Stimulated activated memory B cell treated with anti-CD40 and anti-IgM and Interleukin-4, amounts not matched to agents 10 μg/mL and 1 μg/mL and 100 μg/mL, for 72 hours (primary cell): ENCODE results near the gene IL6ST.
"Not testable (repeated sequence)": the region's sequence is repeated elsewhere in the genome, so short reads cannot be mapped to it uniquely, and the experiment has no call there.

Source experiments
- ATAC-seq: fragments of 150-1000 bp; cut with Tn5 transposase; 2 replicates; pipeline ENCODE4 v1.10.0; 2021
- H3K27ac Mint-ChIP-seq: one replicate; pipeline ENCODE4 v1.8.0; 2022; ENCODE audit warnings: mild to moderate bottlenecking, mixed read lengths
- H3K27me3 Mint-ChIP-seq: one replicate; pipeline ENCODE4 v1.8.0; 2022; ENCODE audit warnings: mixed read lengths
- H3K36me3 Mint-ChIP-seq: one replicate; pipeline ENCODE4 v1.8.0; 2022; ENCODE audit warnings: mixed read lengths
- H3K4me1 Mint-ChIP-seq: one replicate; pipeline ENCODE4 v1.8.0; 2022; ENCODE audit warnings: mixed read lengths
- H3K4me3 Mint-ChIP-seq: one replicate; pipeline ENCODE4 v1.8.0; 2022; ENCODE audit warnings: mild to moderate bottlenecking, moderate library complexity, mixed read lengths
- H3K9me3 Mint-ChIP-seq: one replicate; pipeline ENCODE4 v1.8.0; 2022; ENCODE audit warnings: mixed read lengths

Gene IL6ST

DNA sequence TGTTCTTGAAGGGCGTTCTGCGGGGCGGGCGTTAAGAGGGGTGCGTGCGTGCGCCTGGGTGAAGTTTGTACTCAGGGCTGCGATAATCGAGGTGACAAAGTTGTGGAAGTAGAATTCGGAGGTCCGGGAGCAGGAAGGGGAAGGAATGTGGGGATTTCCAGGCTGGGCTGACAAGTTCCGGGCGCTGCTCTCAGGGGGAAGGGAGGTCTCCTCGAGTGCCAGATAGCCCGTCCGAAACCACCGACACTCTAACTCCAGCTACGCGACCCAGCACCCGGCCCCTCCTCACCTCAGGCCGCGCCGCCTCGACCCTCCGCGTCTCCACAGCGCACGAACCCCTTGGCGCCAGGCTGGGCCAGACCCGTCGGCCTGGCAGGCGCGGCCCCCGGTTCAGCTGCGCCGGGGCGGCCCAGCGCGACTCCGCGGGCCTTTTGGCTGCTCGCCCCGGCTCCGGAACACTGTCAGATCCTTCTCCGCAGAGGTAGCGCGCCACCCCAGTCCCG, at the start of gene IL6ST:
TSS of gene IL6ST (minus strand) at position 469 of the 503 bp plus-strand sequence. CDS start 18,685 bp downstream, outside the sequence.
- peaks cover 40% of the 10 kb centered on the region for H3K4me1 Mint-ChIP-seq
- H3K4me3 Mint-ChIP-seq: peak within 1 kb of the TSS; percentile 95
- H3K27ac Mint-ChIP-seq: peak within 1 kb of the TSS; percentile 82
- H3K9me3 Mint-ChIP-seq: peaks cover 4% of the 10 kb centered on the region
- no peaks in the 10 kb centered on the region for H3K27me3 Mint-ChIP-seq
- peaks cover 6% of the 10 kb centered on the region for H3K36me3 Mint-ChIP-seq
- no peak for ATAC-seq

DNA sequence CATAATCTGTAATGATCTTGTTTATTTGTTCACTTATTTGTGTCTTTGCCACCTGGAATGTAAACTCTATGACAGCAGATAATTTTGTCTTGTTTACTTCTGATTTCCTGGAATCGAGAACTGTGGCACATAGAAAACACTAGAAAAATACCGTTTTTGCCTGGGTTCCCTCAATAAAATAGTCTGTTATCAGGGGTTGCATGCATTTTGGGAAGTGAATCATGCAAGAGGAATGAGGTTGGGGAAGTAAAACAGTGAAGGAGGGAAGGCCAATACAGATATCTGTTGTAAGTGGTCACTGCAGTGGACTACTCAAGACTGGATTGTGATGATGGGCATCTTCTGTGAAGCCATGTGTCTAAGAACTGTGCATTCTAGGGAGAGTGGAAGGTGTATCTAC, 45.2 kb upstream of the IL6ST start:
- no peak overlapping the region for H3K4me3 Mint-ChIP-seq
- peaks cover 23% of the 10 kb centered on the region for H3K27me3 Mint-ChIP-seq
- no peaks in the 10 kb centered on the region for H3K4me1 Mint-ChIP-seq

GRCh38 chr5:56038206-56038605, 43.4 kb upstream of the IL6ST start:
- not testable (repeated sequence) for H3K27ac Mint-ChIP-seq, H3K36me3 Mint-ChIP-seq, H3K4me3 Mint-ChIP-seq, H3K4me1 Mint-ChIP-seq, H3K9me3 Mint-ChIP-seq, ATAC-seq
- H3K27me3 Mint-ChIP-seq: peaks cover 14% of the 10 kb centered on the region

More for the DNA sequence above, 45.2 kb upstream of the IL6ST start:
- Mint-ChIP-seq H3K27ac (no peak overlapping the region), H3K9me3 (no peaks in the 10 kb centered on the region), H3K36me3 (no peaks in the 10 kb centered on the region)
- no peak for ATAC-seq

DNA sequence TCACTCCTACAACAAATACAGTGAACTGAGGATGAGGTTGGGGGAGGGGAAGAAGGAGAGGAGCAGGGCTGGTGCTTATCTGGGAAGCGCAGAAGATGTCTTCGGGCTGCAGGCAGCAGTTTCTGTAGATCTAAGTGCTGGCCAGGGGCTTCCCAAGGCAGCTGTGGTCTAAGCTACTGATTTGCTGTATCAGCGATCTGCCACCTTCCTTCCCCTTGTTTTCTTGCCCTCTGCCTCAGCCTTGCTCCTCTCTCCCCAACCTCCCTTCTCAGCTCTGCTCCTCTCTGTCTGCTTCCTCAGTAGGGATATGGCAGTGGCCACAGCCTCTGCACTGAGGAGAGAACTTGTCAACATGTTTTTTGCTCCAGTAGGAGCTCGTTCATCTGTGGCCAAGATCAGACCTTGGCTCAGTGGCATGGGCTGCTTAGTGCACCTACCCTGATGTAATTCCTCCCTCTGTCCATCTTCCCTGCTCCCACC, 42.8 kb upstream of the IL6ST start:
- peaks cover 10% of the 10 kb centered on the region for H3K27me3 Mint-ChIP-seq
- no peaks in the 10 kb centered on the region for H3K36me3 Mint-ChIP-seq
- H3K4me1 Mint-ChIP-seq: no peaks in the 10 kb centered on the region
- H3K27ac Mint-ChIP-seq: no peak overlapping the region
- no peaks in the 10 kb centered on the region for H3K9me3 Mint-ChIP-seq
- H3K4me3 Mint-ChIP-seq: no peak overlapping the region
- ATAC-seq: no peak

DNA sequence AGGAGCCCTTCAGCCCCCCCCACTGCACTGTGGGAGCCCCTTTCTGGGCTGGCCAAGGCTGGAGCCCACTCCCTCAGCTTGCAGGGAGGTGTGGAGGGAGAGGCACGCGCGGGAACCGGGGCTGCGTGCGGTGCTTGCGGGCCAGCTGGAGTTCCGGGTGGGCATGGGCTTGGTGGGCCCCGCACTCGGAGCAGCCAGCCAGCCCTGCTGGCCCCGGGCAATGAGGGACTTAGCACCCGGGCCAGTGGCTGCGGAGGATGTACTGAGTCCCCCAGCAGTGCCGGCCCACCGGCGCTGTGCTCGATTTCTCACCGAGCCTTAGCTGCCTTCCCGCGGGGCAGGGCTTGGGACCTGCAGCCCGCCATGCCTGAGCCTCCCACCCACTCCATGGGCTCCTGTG, 40.6 kb upstream of the IL6ST start:
- not testable (repeated sequence) for H3K4me1 Mint-ChIP-seq, H3K36me3 Mint-ChIP-seq, H3K4me3 Mint-ChIP-seq, H3K9me3 Mint-ChIP-seq, ATAC-seq, H3K27ac Mint-ChIP-seq
- H3K27me3 Mint-ChIP-seq: peaks cover 10% of the 10 kb centered on the region

- not testable (repeated sequence) for H3K27ac Mint-ChIP-seq, H3K4me1 Mint-ChIP-seq, ATAC-seq, H3K4me3 Mint-ChIP-seq, H3K9me3 Mint-ChIP-seq, H3K36me3 Mint-ChIP-seq, H3K27me3 Mint-ChIP-seq
Observed at GRCh38 chr5:56029871-56030630, 35.3 kb upstream of the IL6ST start.

GRCh38 chr5:56029457-56029856, 34.7 kb upstream of the IL6ST start:
- Mint-ChIP-seq H3K27me3 (no peaks in the 10 kb centered on the region), H3K9me3 (no peaks in the 10 kb centered on the region), H3K4me1 (peaks cover 6% of the 10 kb centered on the region), H3K27ac (no peak overlapping the region), H3K36me3 (no peaks in the 10 kb centered on the region), H3K4me3 (no peak overlapping the region)
- ATAC-seq: peak; percentile 10

- Mint-ChIP-seq H3K4me1 (peaks cover 6% of the 10 kb centered on the region), H3K27ac (no peak overlapping the region), H3K36me3 (no peaks in the 10 kb centered on the region), H3K9me3 (no peaks in the 10 kb centered on the region), H3K27me3 (no peaks in the 10 kb centered on the region), H3K4me3 (no peak overlapping the region)
- no peak for ATAC-seq
Observed at GRCh38 chr5:56028708-56029107, 33.9 kb upstream of the IL6ST start.

- Mint-ChIP-seq H3K9me3 (no peaks in the 10 kb centered on the region), H3K4me1 (peaks cover 6% of the 10 kb centered on the region), H3K27ac (no peak overlapping the region), H3K27me3 (peaks cover 11% of the 10 kb centered on the region), H3K36me3 (no peaks in the 10 kb centered on the region), H3K4me3 (no peak overlapping the region)
- ATAC-seq: peak; percentile 89
Observed at GRCh38 chr5:56026863-56027300, 32.1 kb upstream of the IL6ST start.

DNA sequence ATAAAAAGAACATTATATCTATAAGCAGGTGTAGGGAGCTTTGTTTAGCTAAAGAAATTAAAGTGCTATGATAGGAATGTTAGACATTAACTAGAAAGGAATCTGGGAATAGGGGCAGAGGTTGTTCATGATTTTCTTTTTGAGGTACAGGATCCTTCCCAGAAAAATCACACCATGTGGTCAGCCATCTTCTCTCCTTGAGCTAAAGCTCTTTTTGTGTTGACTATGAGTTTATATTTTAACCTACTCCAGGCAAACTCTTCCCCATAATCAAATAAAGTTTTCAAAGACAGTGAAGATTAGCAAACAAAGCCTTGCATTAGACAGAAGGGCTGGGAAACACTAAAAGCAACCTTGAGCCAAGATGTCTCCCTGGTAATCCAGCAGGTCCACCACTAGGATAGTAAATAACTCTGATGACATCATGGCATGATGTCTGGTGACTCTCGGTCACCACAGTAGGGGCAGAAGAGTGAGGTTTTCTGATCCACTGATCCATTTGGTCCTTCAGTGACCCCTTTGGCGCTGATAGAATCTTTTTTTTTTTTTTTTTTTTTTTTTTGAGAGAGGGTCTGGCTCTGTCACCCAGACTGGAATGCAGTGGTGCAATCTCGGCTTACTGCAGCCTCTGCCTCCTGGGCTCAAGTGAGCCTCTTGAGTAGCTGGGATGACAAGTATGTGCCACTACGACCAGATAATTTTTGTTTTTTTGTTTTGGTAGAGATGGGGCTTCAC, 30.6 kb upstream of the IL6ST start:
- no peak for ATAC-seq
- no peak overlapping the region for H3K27ac Mint-ChIP-seq
- H3K36me3 Mint-ChIP-seq: no peaks in the 10 kb centered on the region
- no peaks in the 10 kb centered on the region for H3K9me3 Mint-ChIP-seq
- peaks cover 6% of the 10 kb centered on the region for H3K4me1 Mint-ChIP-seq
- no peak overlapping the region for H3K4me3 Mint-ChIP-seq
- peaks cover 16% of the 10 kb centered on the region for H3K27me3 Mint-ChIP-seq

DNA sequence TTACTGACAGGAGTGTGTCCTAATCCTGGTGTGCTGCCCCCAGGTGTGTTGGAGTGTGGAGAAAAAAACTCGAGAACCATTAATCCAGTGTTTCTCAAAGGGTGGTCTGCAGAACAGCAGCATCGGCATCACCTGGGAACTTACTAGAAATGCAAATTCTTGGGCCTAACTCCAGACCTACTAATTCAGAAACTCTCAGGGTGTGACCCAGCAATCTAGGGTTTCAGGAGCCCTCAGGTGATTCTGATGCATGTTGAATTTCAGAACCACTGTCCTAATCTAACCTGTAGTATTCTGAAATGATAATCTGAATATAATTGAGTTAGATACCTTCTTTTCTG, 30.0 kb upstream of the IL6ST start:
- no peaks in the 10 kb centered on the region for H3K9me3 Mint-ChIP-seq

GRCh38 chr5:56023296-56023695, 28.5 kb upstream of the IL6ST start:
- no peak overlapping the region for H3K4me3 Mint-ChIP-seq
- ATAC-seq: no peak
- H3K36me3 Mint-ChIP-seq: no peaks in the 10 kb centered on the region

More for the DNA sequence above, 30.0 kb upstream of the IL6ST start:
- Mint-ChIP-seq H3K27ac (no peak overlapping the region), H3K4me3 (no peak overlapping the region), H3K4me1 (peaks cover 6% of the 10 kb centered on the region), H3K27me3 (peaks cover 16% of the 10 kb centered on the region), H3K36me3 (no peaks in the 10 kb centered on the region)
- ATAC-seq: no peak

GRCh38 chr5:56019306-56020272, 24.8 kb upstream of the IL6ST start:
- Mint-ChIP-seq H3K4me3 (no peak overlapping the region), H3K27me3 (peaks cover 25% of the 10 kb centered on the region), H3K9me3 (peaks cover 5% of the 10 kb centered on the region), H3K27ac (no peak overlapping the region), H3K4me1 (no peaks in the 10 kb centered on the region), H3K36me3 (no peaks in the 10 kb centered on the region)
- no peak for ATAC-seq

More at GRCh38 chr5:56023296-56023695, 28.5 kb upstream of the IL6ST start:
- Mint-ChIP-seq H3K9me3 (no peaks in the 10 kb centered on the region), H3K4me1 (peaks cover 6% of the 10 kb centered on the region), H3K27ac (no peak overlapping the region), H3K27me3 (peaks cover 16% of the 10 kb centered on the region)

GRCh38 chr5:56018832-56019231, 24.1 kb upstream of the IL6ST start:
- H3K27ac Mint-ChIP-seq: no peak overlapping the region
- H3K36me3 Mint-ChIP-seq: no peaks in the 10 kb centered on the region
- peaks cover 5% of the 10 kb centered on the region for H3K9me3 Mint-ChIP-seq
- peaks cover 25% of the 10 kb centered on the region for H3K27me3 Mint-ChIP-seq
- no peak overlapping the region for H3K4me3 Mint-ChIP-seq
- H3K4me1 Mint-ChIP-seq: no peaks in the 10 kb centered on the region
- no peak for ATAC-seq

DNA sequence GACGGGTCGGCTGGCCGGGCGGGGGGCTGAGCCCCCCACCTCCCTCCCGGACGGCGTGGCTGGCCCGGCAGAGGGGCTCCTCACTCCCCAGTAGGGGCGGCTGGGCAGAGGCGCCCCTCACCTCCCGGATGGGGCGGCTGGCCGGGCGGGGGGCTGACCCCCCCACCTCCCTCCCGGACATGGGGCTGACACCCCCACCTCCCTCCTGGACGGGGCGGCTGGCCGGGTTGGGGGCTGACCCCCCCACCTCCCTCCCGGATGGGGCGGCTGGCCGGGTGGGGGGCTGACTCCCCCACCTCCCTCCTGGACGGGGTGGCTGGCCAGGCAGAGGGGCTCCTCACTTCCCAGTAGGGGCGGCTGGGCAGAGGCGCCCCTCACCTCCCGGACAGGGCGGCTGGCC, 19.9 kb upstream of the IL6ST start:
- H3K4me3 Mint-ChIP-seq, H3K27ac Mint-ChIP-seq, H3K36me3 Mint-ChIP-seq, H3K27me3 Mint-ChIP-seq, H3K9me3 Mint-ChIP-seq, H3K4me1 Mint-ChIP-seq, ATAC-seq: not testable (repeated sequence)
